Measurements from ENCODE around the gene RGS8.

- TF ChIP-seq POLR2AphosphoS5 (IDR thresholded peaks at IDR 0.05), result no peak
- TF ChIP-seq, protein P1, sequence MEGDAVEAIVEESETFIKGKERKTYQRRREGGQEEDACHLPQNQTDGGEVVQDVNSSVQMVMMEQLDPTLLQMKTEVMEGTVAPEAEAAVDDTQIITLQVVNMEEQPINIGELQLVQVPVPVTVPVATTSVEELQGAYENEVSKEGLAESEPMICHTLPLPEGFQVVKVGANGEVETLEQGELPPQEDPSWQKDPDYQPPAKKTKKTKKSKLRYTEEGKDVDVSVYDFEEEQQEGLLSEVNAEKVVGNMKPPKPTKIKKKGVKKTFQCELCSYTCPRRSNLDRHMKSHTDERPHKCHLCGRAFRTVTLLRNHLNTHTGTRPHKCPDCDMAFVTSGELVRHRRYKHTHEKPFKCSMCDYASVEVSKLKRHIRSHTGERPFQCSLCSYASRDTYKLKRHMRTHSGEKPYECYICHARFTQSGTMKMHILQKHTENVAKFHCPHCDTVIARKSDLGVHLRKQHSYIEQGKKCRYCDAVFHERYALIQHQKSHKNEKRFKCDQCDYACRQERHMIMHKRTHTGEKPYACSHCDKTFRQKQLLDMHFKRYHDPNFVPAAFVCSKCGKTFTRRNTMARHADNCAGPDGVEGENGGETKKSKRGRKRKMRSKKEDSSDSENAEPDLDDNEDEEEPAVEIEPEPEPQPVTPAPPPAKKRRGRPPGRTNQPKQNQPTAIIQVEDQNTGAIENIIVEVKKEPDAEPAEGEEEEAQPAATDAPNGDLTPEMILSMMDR (IDR thresholded peaks at IDR 0.05), result no peak
- TF ChIP-seq POLR2A (IDR thresholded peaks at IDR 0.05), result no peak
Observed at GRCh38 chr1:182679684-182680083, 4.7 kb downstream of the RGS8 start.

Data from breast epithelium (tissue), 3 donors.